ENCODE results near the gene WRNIP1.

The WRNIP1 gene

GRCh38 chr6:2765896-2766766, 938 bp downstream of the WRNIP1 start:
- in situ Hi-C loops (cut with HindIII; ENCODE audit: low sequenced_read_pairs) = no loop called here
- no peak for TF ChIP-seq CTCF (IDR thresholded peaks at IDR 0.05; ENCODE audit: low read depth, low read length, missing control alignments)
- DNase-seq (ENCODE audit: low read depth) = no peak
- H3K4me3 ChIP-seq (ENCODE audit: low read depth, low read length) = peak overlapping the region; percentile 69

DNA sequence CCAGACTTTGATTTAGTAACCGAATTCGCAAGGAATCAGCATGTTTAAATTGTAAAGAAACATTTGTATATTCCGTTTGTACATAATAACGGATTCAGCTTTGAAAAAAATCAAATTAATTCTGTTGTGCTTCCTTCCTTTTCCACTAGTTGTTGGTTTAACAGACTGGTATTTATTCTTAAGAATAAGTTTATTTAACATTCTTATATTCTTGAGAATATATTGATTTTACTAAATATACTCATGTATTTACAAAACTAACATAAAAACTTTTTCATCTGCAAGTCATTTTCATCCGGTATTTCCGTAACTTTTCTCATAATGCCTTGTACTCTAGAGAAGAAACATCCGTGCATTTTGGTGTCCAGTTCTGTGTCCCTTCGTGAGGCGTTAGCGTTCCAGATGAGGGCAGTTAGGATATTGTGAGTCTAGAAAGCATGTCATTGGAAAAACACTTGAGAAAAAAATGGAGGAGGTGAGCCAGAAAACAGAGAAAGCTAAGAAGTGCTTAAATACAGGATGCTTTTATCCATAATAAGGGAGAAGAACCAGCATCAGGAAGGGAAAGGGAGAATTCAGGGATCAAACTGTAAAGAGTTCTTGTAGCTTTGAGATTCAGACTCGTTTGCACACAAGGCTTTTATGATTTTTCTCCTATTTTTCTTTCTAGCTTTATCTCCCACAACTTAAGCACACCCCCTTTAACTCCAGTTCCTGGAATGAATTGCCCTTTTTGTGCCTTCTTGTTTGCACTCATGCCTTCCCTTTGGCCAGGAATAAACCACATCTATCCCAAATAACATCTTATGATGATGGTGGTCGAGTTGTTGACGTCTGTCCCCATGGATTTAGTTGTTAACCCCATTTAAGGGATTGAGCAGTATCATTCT, 1.8 kb downstream of the WRNIP1 start:
- DNase-seq (ENCODE audit: low read depth) = no peak
- H3K4me3 ChIP-seq (ENCODE audit: low read depth, low read length) = peak overlapping the region; percentile 69
- TF ChIP-seq CTCF (IDR thresholded peaks at IDR 0.05; ENCODE audit: low read depth, low read length, missing control alignments) = no peak
- in situ Hi-C loops (cut with HindIII; ENCODE audit: low sequenced_read_pairs) = no loop called here

DNA sequence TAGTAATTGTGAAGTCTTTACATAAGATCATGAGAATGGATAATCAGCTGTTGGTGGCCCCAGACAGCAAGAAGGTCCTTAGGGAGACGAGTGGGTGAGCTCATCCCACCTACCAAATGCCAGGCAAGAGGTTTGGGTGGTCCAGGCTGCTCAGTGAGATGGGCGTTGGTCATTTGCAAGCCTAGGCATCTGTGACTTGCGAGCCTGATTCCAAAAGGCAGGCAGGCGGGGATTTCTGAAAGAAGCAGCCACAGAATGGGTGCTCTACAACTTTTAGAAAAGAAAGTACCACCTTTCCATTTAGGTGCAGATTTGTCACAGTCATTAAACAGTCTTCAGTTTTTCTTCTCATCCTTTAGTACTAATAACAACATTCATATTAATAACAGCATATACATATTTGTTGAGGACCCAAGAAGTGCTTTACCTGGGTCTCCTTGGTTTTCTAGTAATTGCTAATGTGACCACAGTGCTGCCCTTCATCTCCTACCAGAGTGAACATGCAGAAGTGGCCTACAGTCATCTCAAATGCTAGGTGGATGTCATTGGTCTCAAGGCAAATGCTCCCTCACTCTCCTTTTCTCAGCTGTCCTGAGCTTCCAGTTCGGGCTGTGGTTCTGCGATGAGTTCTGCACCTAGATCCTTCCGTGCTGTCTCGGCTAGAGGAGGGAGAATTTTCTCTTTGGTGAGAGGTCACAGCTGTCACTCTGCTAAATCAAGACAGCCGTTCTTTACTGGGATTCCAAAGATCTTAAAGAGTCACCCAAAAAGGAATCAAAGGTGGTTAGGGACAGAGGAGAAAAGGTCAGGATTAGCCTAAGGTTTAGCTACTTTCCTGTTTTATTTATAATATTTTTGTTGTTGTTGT, 2.7 kb downstream of the WRNIP1 start:
- no peak for TF ChIP-seq CTCF (IDR thresholded peaks at IDR 0.05; ENCODE audit: low read depth, low read length, missing control alignments)
- DNase-seq (ENCODE audit: low read depth) = no peak
- in situ Hi-C loops (cut with HindIII; ENCODE audit: low sequenced_read_pairs) = no loop called here
- H3K4me3 ChIP-seq (ENCODE audit: low read depth, low read length) = peak overlapping the region; percentile 69

GRCh38 chr6:2768696-2769095, 3.5 kb downstream of the WRNIP1 start:
- H3K4me3 ChIP-seq (ENCODE audit: low read depth, low read length) = no peak overlapping the region
- DNase-seq (ENCODE audit: low read depth) = no peak
- in situ Hi-C loops (cut with HindIII; ENCODE audit: low sequenced_read_pairs) = no loop called here
- TF ChIP-seq CTCF (IDR thresholded peaks at IDR 0.05; ENCODE audit: low read depth, low read length, missing control alignments) = no peak

DNA sequence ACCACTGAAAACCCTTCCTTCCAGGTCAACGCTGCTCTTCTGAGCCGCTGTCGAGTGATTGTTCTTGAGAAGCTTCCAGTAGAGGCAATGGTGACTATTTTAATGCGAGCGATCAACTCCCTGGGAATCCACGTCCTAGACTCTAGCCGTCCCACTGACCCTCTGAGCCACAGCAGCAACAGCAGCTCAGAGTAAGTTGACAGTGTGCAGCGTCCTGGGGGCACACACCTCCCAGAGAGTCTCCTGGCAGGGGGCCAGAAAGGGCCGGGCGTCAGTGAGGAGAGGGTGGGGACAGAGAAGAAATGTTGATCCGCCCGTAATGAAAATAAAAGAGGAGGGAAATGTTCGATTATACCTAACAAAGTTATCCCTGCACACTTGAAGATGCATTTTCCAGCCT, 5.0 kb downstream of the WRNIP1 start:
- no peak overlapping the region for H3K4me3 ChIP-seq (ENCODE audit: low read depth, low read length)
- DNase-seq (ENCODE audit: low read depth) = no peak
- no peak for TF ChIP-seq CTCF (IDR thresholded peaks at IDR 0.05; ENCODE audit: low read depth, low read length, missing control alignments)
- in situ Hi-C loops (cut with HindIII; ENCODE audit: low sequenced_read_pairs) = loop anchor here (10.0 kb wide), 1 partner anchor 55 kb away; no protein-coding TSS in a partner anchor

- no peak for DNase-seq (ENCODE audit: low read depth)
- no peak overlapping the region for H3K4me3 ChIP-seq (ENCODE audit: low read depth, low read length)
- in situ Hi-C loops (cut with HindIII; ENCODE audit: low sequenced_read_pairs) = loop anchor here (10.0 kb wide), 1 partner anchor 54 kb away; no protein-coding TSS in a partner anchor
- TF ChIP-seq CTCF (IDR thresholded peaks at IDR 0.05; ENCODE audit: low read depth, low read length, missing control alignments) = no peak
Measured at GRCh38 chr6:2771079-2771478, 5.9 kb downstream of the WRNIP1 start.

All from astrocyte of the cerebellum (primary cell).